GM12878 (cell line): ENCODE data around the gene LIN37. TPM values are rescaled to one million over a fixed set of nuclear protein-coding genes. Genes with fewer than 3 reads are reported as not detected.

Experiments used
- ASH2L ChIP-seq: fragments of 300-600, 200-600 bp; sonication (generic); IDR thresholded peaks from 2 replicates; pipeline ENCODE4 v1.6.1; 2017; ENCODE audit warnings: low read depth, mild to moderate bottlenecking, borderline replicate concordance
- ESRRA ChIP-seq: IDR thresholded peaks from 2 replicates; pipeline ENCODE4 v1.6.1; 2012; ENCODE audit warnings: mild to moderate bottlenecking, low read length, improper control_type of control experiment
- LARP7 ChIP-seq: fragments of 450-650 bp; IDR thresholded peaks from 2 replicates; pipeline ENCODE4 v1.6.1; 2017; ENCODE audit warnings: mild to moderate bottlenecking
- NFYB ChIP-seq: IDR thresholded peaks from 2 replicates; pipeline ENCODE4 v1.6.1; 2011; ENCODE audit warnings: low read depth, mild to moderate bottlenecking, low read length, improper control_type of control experiment, moderate library complexity; ENCODE audit not compliant: insufficient read depth
- PAX5 ChIP-seq: IDR thresholded peaks from 2 replicates; pipeline ENCODE4 v1.6.1; 2011; ENCODE audit warnings: low read depth, low read length, borderline replicate concordance
- POU2F2 ChIP-seq: IDR thresholded peaks from 3 replicates; pipeline ENCODE4 v1.6.1; 2011; ENCODE audit warnings: low read depth, mild to moderate bottlenecking, low read length, borderline replicate concordance
- RAD21 ChIP-seq: IDR thresholded peaks from 2 replicates; pipeline ENCODE4 v1.6.1; 2011; ENCODE audit warnings: mild to moderate bottlenecking, low read depth, low read length, moderate library complexity; ENCODE audit not compliant: insufficient read depth
- RUNX3 ChIP-seq: IDR thresholded peaks from 2 replicates; pipeline ENCODE4 v1.6.1; 2012; ENCODE audit warnings: low read length, inconsistent platforms
- SMAD1 ChIP-seq: fragments of 450-650 bp; IDR thresholded peaks from 2 replicates; pipeline ENCODE4 v1.6.1; 2018; ENCODE audit warnings: mild to moderate bottlenecking, low read depth; ENCODE audit not compliant: partially characterized antibody
- SP1 ChIP-seq: IDR thresholded peaks from one replicate; pipeline ENCODE4 v1.6.1; 2011; ENCODE audit warnings: low read depth, low read length
- STAT3 ChIP-seq: IDR thresholded peaks from 2 replicates; pipeline ENCODE4 v1.6.1; 2011; ENCODE audit warnings: low read depth, low read length, improper control_type of control experiment
- SUPT20H ChIP-seq: IDR thresholded peaks from 2 replicates; pipeline ENCODE4 v1.6.1; 2011; ENCODE audit warnings: low read depth, mild to moderate bottlenecking, low read length, moderate library complexity, borderline replicate concordance; ENCODE audit not compliant: control insufficient read depth
- TAF1 ChIP-seq: IDR thresholded peaks from 2 replicates; pipeline ENCODE4 v1.6.1; 2011; ENCODE audit warnings: mild to moderate bottlenecking, low read depth, low read length, borderline replicate concordance
- ZNF207 ChIP-seq: fragments of 450-650 bp; IDR thresholded peaks from 2 replicates; pipeline ENCODE4 v1.6.1; 2014; ENCODE audit warnings: antibody characterized with exemption, mild to moderate bottlenecking, borderline replicate concordance
- ZNF217 ChIP-seq: fragments of 450-650 bp; IDR thresholded peaks from 2 replicates; pipeline ENCODE4 v1.6.1; 2017; ENCODE audit warnings: antibody characterized with exemption, mild to moderate bottlenecking
- ZNF622 ChIP-seq: fragments of 450-650 bp; IDR thresholded peaks from 2 replicates; pipeline ENCODE4 v1.6.1; 2017; ENCODE audit warnings: mild to moderate bottlenecking, inconsistent platforms
- polyA plus RNA-seq, 11 experiments: library from polyadenylated mRNA; depleted of rRNA in 4 of 11; unstranded in 6 of 11; stranded (reverse) in 5 of 11; fragments of >200 nt; fragmentation: Nextera tagmentation in 4 of 11; fragmentation: Illumina TruSeq in 1 of 11; extraction: Ambion mirVana in 4 of 11; extraction: Trizol in 1 of 11; gene quantifications; 1 replicate in 1 of 11; 2 replicates in 10 of 11; pipeline versions ENCODE4 v1.2.1 to v1.2.3, GENCODE V29; 2011 to 2016; ENCODE audit warnings: inconsistent platforms in 2 of 11, missing spikeins in 2 of 11, low read depth in 1 of 11
- total RNA-seq, 4 experiments: library from RNA; depleted of rRNA in 3 of 4; stranded (reverse); fragments of >200 nt in 3 of 4; fragmentation: Illumina TruSeq in 1 of 4; extraction: Trizol in 1 of 4; gene quantifications; 2 replicates each; pipeline versions ENCODE4 v1.2.1 to v1.2.3, GENCODE V29; 2013 to 2021
- TF ChIP-seq, protein P1 (sequence below): IDR thresholded peaks from 2 replicates; pipeline ENCODE4 v1.6.1; 2012; ENCODE audit warnings: low read depth, low read length, improper control_type of control experiment
- TF ChIP-seq, protein P2 (sequence below): fragments of 450-650 bp; conservative IDR thresholded peaks from 2 replicates; pipeline ENCODE4 v1.6.1; 2017; ENCODE audit warnings: mild to moderate bottlenecking, moderate library complexity
- TF ChIP-seq, protein P3 (sequence below): fragments of 450-650 bp; IDR thresholded peaks from 2 replicates; pipeline ENCODE4 v1.6.1; 2017; ENCODE audit warnings: mild to moderate bottlenecking
- TF ChIP-seq, protein P4 (sequence below), 3 experiments: IDR thresholded peaks in 2 of 3; conservative IDR thresholded peaks in 1 of 3; 2 replicates each; pipeline ENCODE4 v1.5.1; 2011; ENCODE audit warnings: low read depth in 3 of 3, low read length in 3 of 3, mild to moderate bottlenecking in 3 of 3, control low read depth in 2 of 3, moderate library complexity in 2 of 3, inconsistent platforms in 1 of 3, mixed read lengths in 1 of 3; ENCODE audit not compliant: control insufficient read depth in 2 of 3, insufficient read depth in 1 of 3; ENCODE audit errors: extremely low read depth in 1 of 3
- TF ChIP-seq, protein P5 (sequence below): IDR thresholded peaks from 2 replicates; pipeline ENCODE4 v1.6.1; 2012; ENCODE audit warnings: low read depth, low read length, improper control_type of control experiment

The LIN37 gene
- total and polyA plus RNA-seq, 10 of the 15 experiments (the other 5 are each of a cell fraction or from before 2014, with no cell fraction given): 0.69 to 11.9 (median 7.6) TPM

DNA sequence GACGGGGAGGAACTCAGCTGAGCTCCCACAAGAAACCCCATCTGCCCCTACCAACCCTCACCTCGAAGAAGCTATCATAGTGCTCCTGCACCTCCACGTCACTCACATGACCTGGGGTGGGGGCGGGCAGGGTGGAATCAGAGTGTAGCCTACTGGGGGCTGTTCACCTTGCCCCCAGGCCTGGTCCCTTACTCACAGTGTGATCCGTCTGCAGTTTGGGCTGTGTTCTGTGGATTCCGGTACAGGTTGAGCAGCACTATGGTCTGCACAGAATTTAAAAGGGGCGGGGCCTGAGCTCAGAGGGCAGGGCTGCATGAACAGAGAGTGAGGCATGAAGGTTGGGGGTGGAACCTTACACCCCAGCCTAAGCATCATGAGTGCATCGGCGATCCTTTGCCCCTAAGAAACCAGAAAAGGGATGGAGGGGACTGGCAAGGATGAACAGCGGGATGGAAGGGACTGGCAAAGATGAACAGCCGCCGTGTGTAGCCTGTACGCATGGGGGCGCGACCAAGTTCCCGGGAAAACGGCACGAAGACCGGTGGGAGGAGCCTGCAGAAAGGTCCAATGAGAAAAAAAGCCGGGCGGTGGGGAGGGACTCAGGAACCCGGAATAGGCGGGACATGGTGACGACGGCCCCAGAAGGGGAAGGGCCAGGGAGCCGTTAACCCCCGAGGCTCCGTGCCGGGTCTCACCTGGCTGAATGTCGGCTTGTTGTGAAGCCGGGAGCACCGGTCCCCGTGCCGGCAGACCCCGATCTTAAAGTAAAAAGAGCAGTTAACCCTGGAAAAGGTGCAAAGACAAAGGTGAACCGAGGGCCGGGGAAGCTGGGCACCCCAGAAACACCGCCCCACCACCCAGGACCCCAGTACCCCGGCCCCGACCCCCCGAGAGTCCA, 3.7 kb upstream of the LIN37 start (continued):
- TF ChIP-seq, protein P1, sequence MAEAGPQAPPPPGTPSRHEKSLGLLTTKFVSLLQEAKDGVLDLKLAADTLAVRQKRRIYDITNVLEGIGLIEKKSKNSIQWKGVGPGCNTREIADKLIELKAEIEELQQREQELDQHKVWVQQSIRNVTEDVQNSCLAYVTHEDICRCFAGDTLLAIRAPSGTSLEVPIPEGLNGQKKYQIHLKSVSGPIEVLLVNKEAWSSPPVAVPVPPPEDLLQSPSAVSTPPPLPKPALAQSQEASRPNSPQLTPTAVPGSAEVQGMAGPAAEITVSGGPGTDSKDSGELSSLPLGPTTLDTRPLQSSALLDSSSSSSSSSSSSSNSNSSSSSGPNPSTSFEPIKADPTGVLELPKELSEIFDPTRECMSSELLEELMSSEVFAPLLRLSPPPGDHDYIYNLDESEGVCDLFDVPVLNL: no peak
- peak; percentile 34 for TF ChIP-seq SMAD1
- TF ChIP-seq RAD21: no peak
- no peak for TF ChIP-seq STAT3
- TF ChIP-seq, protein P2, sequence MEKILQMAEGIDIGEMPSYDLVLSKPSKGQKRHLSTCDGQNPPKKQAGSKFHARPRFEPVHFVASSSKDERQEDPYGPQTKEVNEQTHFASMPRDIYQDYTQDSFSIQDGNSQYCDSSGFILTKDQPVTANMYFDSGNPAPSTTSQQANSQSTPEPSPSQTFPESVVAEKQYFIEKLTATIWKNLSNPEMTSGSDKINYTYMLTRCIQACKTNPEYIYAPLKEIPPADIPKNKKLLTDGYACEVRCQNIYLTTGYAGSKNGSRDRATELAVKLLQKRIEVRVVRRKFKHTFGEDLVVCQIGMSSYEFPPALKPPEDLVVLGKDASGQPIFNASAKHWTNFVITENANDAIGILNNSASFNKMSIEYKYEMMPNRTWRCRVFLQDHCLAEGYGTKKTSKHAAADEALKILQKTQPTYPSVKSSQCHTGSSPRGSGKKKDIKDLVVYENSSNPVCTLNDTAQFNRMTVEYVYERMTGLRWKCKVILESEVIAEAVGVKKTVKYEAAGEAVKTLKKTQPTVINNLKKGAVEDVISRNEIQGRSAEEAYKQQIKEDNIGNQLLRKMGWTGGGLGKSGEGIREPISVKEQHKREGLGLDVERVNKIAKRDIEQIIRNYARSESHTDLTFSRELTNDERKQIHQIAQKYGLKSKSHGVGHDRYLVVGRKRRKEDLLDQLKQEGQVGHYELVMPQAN: peak; percentile 27; the same call in 1 of the 2 replicates
- no peak for TF ChIP-seq SUPT20H
- TF ChIP-seq NFYB: peak; percentile 71; the same call in 1 of the 2 replicates
- TF ChIP-seq, protein P3, sequence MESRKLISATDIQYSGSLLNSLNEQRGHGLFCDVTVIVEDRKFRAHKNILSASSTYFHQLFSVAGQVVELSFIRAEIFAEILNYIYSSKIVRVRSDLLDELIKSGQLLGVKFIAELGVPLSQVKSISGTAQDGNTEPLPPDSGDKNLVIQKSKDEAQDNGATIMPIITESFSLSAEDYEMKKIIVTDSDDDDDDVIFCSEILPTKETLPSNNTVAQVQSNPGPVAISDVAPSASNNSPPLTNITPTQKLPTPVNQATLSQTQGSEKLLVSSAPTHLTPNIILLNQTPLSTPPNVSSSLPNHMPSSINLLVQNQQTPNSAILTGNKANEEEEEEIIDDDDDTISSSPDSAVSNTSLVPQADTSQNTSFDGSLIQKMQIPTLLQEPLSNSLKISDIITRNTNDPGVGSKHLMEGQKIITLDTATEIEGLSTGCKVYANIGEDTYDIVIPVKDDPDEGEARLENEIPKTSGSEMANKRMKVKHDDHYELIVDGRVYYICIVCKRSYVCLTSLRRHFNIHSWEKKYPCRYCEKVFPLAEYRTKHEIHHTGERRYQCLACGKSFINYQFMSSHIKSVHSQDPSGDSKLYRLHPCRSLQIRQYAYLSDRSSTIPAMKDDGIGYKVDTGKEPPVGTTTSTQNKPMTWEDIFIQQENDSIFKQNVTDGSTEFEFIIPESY: no peak
- TF ChIP-seq PAX5: peak; percentile 56; the same call in 1 of the 2 replicates
- TF ChIP-seq TAF1: 0 out of 2 replicates have a peak, but pooled peaks have one; percentile 66
- no peak for TF ChIP-seq POU2F2
- TF ChIP-seq ZNF622: no peak
- TF ChIP-seq RUNX3: no peak
- TF ChIP-seq, protein P4, sequence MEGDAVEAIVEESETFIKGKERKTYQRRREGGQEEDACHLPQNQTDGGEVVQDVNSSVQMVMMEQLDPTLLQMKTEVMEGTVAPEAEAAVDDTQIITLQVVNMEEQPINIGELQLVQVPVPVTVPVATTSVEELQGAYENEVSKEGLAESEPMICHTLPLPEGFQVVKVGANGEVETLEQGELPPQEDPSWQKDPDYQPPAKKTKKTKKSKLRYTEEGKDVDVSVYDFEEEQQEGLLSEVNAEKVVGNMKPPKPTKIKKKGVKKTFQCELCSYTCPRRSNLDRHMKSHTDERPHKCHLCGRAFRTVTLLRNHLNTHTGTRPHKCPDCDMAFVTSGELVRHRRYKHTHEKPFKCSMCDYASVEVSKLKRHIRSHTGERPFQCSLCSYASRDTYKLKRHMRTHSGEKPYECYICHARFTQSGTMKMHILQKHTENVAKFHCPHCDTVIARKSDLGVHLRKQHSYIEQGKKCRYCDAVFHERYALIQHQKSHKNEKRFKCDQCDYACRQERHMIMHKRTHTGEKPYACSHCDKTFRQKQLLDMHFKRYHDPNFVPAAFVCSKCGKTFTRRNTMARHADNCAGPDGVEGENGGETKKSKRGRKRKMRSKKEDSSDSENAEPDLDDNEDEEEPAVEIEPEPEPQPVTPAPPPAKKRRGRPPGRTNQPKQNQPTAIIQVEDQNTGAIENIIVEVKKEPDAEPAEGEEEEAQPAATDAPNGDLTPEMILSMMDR (IDR thresholded peaks at IDR 0.05 in 2 of 3, conservative IDR thresholded peaks at IDR 0.05 in 1 of 3; ENCODE audit: control insufficient read depth in 2 of 3, extremely low read depth in 1 of 3, insufficient read depth in 1 of 3, low read depth in 3 of 3, low read length in 3 of 3): peak; percentile 13 to 38 (median 24); a peak in 3 of 6 replicates
- no peak; the same call in 1 of the 2 replicates for TF ChIP-seq LARP7
- peak; percentile 69 for TF ChIP-seq SP1
- no peak for TF ChIP-seq ESRRA
- TF ChIP-seq ASH2L: no peak
- TF ChIP-seq ZNF207: peak; percentile 73; the same call in 1 of the 2 replicates
- TF ChIP-seq, protein P5, sequence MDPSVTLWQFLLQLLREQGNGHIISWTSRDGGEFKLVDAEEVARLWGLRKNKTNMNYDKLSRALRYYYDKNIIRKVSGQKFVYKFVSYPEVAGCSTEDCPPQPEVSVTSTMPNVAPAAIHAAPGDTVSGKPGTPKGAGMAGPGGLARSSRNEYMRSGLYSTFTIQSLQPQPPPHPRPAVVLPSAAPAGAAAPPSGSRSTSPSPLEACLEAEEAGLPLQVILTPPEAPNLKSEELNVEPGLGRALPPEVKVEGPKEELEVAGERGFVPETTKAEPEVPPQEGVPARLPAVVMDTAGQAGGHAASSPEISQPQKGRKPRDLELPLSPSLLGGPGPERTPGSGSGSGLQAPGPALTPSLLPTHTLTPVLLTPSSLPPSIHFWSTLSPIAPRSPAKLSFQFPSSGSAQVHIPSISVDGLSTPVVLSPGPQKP: no peak
- no peak for TF ChIP-seq ZNF217
